T1000 (cell line): ENCODE data around the gene CRIP1.
A peak's percentile ranks its signal among the peaks of the same experiment; 100 is the strongest.

Experiments used
- DNase-seq: peaks from one replicate; lab custom pipeline; 2025; ENCODE audit warnings: mixed read lengths; lab: John Stamatoyannopoulos, UW

The CRIP1 gene

DNA sequence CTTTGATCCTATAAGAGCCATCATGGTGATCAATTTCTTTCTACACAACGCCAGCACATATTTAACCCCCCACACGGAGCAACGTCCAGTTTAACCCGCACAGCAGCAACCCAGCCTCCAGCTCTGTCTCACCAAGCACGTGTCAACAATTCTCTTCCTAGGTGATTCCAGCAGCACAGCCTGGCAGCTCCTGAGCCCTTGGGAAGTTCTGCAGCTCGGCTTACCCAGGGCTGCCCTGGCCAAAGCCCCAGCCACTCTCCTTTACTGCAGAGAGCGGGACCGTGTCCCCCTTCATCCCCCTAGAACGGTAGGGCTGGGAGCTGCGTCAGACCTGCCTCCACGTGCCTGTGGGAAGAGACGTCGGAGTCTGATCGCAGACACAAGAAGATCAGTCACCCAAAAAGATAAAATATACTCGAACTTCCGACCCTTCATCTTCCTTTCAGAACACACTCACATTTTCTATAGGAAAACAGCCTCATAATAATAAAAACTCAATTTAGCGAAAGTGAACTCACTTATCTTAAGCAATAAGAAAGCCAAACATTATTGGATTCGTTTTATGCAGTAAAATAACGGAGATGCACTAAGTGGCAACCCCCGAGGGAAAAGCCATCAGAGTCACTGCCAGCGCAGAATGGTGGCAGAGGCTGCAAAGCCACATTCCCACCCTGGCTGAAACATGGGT lies 47.3 kb downstream of the CRIP1 start:
- no peak for DNase-seq

DNA sequence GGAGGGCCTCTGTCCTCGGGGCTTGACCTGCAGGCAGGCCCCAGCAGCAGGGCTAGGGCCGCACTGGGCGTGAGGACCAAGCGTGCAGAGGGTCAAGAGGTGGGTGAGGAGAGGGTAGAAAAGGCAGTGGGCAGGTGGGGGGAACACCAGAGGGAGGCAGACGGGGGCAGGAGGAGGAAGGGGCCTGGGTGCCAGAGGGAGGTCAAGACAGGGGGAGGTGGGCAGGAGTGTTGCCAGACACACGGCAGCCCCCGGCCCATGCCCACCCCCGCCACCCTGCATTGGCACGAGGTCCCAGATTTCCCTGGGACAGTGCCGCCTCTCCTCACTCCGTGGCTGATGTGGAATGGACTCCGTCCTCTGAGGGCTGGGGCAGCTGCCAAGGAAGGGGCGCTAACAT lies 47.9 kb downstream of the CRIP1 start:
- DNase-seq: no peak

DNA sequence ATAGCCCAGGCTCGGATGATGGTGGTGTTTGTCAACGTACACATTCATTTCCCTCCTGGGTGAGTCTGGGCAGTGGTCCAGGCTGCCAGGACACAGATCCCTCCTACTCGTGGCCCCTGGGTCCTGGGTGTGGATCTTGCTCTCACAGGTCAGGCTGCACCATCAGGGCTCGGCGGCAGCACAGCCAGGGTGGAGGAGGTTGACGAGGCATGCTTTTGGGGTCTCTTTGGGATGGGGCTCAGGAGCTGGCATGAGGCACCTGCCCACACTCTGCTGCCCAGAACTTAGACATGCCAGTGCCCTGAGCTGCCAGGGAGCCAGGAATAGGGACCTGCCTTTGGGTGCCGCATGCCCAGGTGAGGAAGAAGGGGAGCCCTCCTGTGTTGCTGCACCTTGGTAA lies 49.4 kb downstream of the CRIP1 start:
- DNase-seq: no peak

DNA sequence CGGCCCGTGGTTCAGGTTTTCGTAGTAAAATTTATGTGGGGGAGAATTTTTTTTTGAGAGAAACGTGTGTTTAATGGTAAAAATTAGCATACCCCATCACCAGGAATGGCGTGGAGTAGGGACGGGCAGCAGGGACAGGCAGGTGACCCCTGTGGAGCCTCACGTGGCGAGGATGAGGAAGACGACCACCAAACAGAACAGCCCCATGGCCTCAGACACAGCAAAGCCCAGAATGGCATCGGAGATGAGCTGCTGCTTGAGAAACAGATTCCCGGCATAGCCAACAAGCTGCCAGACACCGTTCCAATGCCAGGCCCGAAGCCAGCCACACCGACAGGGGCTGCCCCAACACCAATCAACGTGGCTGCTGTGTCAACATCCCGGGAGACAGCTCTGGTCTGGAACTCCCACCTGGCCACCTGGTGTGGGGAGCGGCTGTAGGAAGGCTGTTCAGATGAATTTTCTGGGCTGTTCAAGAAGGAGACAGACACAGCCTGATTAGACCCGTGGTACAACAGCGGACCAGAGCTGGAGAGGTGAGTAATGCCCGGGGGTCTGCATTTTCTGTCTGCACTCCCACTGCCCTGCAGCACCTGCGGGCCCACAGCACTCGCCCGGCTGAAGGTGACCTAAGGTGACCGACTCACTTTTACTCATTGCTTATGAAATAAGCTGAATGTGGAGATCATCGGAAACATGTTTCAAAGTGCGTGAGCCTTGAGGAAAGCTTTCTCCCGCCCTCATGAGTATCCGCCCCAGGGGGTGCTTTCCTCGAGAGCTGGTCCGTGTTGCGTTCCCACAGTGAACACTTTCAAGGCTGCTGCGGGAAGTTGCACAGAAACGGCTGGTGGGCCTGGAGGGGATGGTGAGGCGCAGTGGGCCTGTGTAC lies 50.2 kb downstream of the CRIP1 start:
- DNase-seq: no peak

DNA sequence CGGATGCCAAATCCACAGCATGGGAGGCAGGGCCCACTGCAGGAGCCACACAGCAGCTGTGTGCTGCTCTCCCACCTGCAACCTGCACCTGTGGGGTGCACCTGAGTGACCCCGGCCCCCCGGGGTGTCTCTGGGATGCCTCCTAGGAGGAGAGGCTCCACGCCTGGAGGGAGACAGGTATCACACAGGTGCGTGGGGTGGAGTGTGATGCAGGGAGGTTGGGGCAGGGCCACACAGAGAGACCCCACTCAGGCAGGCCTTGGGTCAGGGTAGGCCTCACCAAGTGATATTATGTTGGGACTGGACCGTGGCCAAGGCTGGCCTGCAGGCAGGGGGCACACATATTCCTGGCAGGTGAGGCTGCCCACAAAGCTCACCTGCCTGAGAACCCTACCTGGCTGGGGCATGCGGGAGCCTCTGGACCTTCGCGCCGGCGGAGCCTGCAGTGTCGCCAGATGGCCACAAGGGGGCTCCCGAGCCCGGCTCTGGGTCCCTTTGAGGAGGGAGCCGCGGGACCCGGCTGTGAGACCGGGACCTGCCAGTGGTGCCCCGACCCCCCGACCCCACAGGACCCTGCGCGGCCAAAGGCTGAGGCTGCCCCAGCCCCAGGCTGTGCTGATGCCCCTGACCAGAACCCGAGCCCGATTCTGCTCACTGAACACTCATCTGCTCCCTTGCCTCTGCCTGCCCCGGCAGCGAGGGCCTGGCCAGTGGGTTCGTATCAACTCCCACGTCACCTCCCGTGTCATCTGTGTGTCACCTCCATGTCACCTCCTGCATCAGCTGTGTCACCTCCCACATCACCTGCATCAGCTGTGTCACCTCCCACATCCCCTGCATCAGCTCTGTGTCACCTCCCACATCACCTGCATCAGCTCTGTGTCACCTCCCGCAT lies 51.1 kb downstream of the CRIP1 start:
- DNase-seq: peak; percentile 6
